HG02610 (cell line): ENCODE results near the gene SFXN5.

Experiments used
- ATAC-seq: cut with Tn5 transposase; IDR thresholded peaks from one replicate; pipeline ENCODE4 v1.9.1; 2021; ENCODE audit warnings: mild to moderate bottlenecking, moderate library complexity; ENCODE audit not compliant: unreplicated experiment

SFXN5 gene

GRCh38 chr2:72927619-72928550, 143.6 kb downstream of the SFXN5 start:
- ATAC-seq = no peak

GRCh38 chr2:72926811-72927465, 144.6 kb downstream of the SFXN5 start:
- ATAC-seq = no peak

GRCh38 chr2:72926368-72926767, 145.1 kb downstream of the SFXN5 start:
- no peak for ATAC-seq

- no peak for ATAC-seq
These were observed 146.1 kb downstream of the SFXN5 start for GRCh38 chr2:72925328-72925943.

GRCh38 chr2:72924353-72925240, 146.9 kb downstream of the SFXN5 start:
- ATAC-seq = peak; percentile 45

- ATAC-seq = no peak
These were observed 147.6 kb downstream of the SFXN5 start for GRCh38 chr2:72923833-72924352.

GRCh38 chr2:72921853-72922252, 149.7 kb downstream of the SFXN5 start:
- ATAC-seq = no peak

- ATAC-seq = no peak
These were observed 150.2 kb downstream of the SFXN5 start for GRCh38 chr2:72921088-72921851.

- ATAC-seq = no peak
These were observed 151.0 kb downstream of the SFXN5 start for GRCh38 chr2:72920318-72921087.

- ATAC-seq = no peak
These were observed 151.8 kb downstream of the SFXN5 start for GRCh38 chr2:72919414-72920317.

- ATAC-seq = no peak
These were observed 153.5 kb downstream of the SFXN5 start for GRCh38 chr2:72917877-72918553.

GRCh38 chr2:72917138-72917876, 154.2 kb downstream of the SFXN5 start, which contains the start of gene EMX1:
Gene EMX1, plus strand, starts transcription at chr2:72917519. Its CDS starts 334 bp downstream, at chr2:72917853.
- peak; percentile 42 for ATAC-seq

GRCh38 chr2:72916743-72917137, 154.8 kb downstream of the SFXN5 start:
- peak; percentile 2 for ATAC-seq

- ATAC-seq = peak; percentile 58
These were observed 155.4 kb downstream of the SFXN5 start for GRCh38 chr2:72915907-72916742.

- ATAC-seq = no peak
These were observed 156.1 kb downstream of the SFXN5 start for GRCh38 chr2:72915320-72915906.
